IMR-90 (cell line): Measurements from ENCODE around the gene ANO8. TPM values are rescaled to one million over a fixed set of nuclear protein-coding genes. Genes with fewer than 3 reads are reported as not detected.

Source experiments
- ATAC-seq: fragments of 200-7000 bp; cut with Tn5 transposase; 2 replicates; pipeline ENCODE4 v1.9.1; 2020; ENCODE audit warnings: low read depth, mild to moderate bottlenecking, moderate library complexity
- BruUV-seq: library from RNA; stranded (reverse); fragments of 400-500 nt; replicated peaks from 2 replicates; lab custom pipeline; 2021; lab: Mats Ljungman, UMichigan
- CTCF ChIA-PET: fragments of 300-600 bp; formaldehyde crosslinking; extraction: SDS; loops from one replicate; lab custom pipeline; 2021; ENCODE audit warnings: antibody characterized with exemption; lab: Yijun Ruan, JAX
- POLR2A ChIA-PET: fragments of 300-600 bp; sonication (Branson Sonifier 250); formaldehyde crosslinking; loops from one replicate; lab custom pipeline; 2022; ENCODE audit warnings: antibody characterized with exemption; ENCODE audit not compliant: unreplicated experiment; lab: Charles Lee
- DNase-seq: peaks from one replicate; pipeline ENCODE4 v3.0.0; 2013
- H2AFZ ChIP-seq: replicated peaks from 2 replicates; pipeline ENCODE3; 2013; ENCODE audit warnings: low read length, mild to moderate bottlenecking; ENCODE audit not compliant: poor library complexity
- H2AK5ac ChIP-seq: 2 replicates; pipeline ENCODE4 v1.6.1; 2013; ENCODE audit warnings: low read depth, low read length, inconsistent platforms
- H2AK9ac ChIP-seq: replicated peaks from 2 replicates; pipeline ENCODE3; 2013; ENCODE audit warnings: mild to moderate bottlenecking, low read depth, low read length, moderate library complexity; ENCODE audit not compliant: poor library complexity
- H2BK120ac ChIP-seq: 2 replicates; pipeline ENCODE4 v1.6.1; 2013; ENCODE audit warnings: low read depth, low read length, inconsistent platforms
- H2BK15ac ChIP-seq: 3 replicates; pipeline ENCODE4 v1.6.1; 2013; ENCODE audit warnings: low read depth, low read length, inconsistent platforms
- H2BK20ac ChIP-seq: 2 replicates; pipeline ENCODE4 v1.6.1; 2013; ENCODE audit warnings: low read depth, mild to moderate bottlenecking, inconsistent platforms, low read length, moderate library complexity
- H2BK5ac ChIP-seq: 2 replicates; pipeline ENCODE4 v1.6.1; 2013; ENCODE audit warnings: mild to moderate bottlenecking, low read depth, low read length, inconsistent platforms; ENCODE audit not compliant: poor library complexity, severe bottlenecking
- H3K14ac ChIP-seq: replicated peaks from 2 replicates; pipeline ENCODE4 v1.6.1; 2013; ENCODE audit warnings: low read depth, low read length, inconsistent platforms
- H3K18ac ChIP-seq: 2 replicates; pipeline ENCODE4 v1.6.1; 2013; ENCODE audit warnings: low read depth, low read length, control low read depth
- H3K23ac ChIP-seq: 2 replicates; pipeline ENCODE4 v1.6.1; 2013; ENCODE audit warnings: low read depth, low read length, inconsistent platforms
- H3K27ac ChIP-seq: 2 replicates; pipeline ENCODE4 v1.5.1; 2013; ENCODE audit warnings: mild to moderate bottlenecking, control low read depth, low read length; ENCODE audit not compliant: insufficient read depth
- H3K27me3 ChIP-seq: 2 replicates; pipeline ENCODE4 v1.6.1; 2013; ENCODE audit warnings: low read length; ENCODE audit not compliant: control insufficient read depth, insufficient read depth
- H3K36me3 ChIP-seq: 2 replicates; pipeline ENCODE4 v1.6.1; 2013; ENCODE audit warnings: low read length, mixed read lengths; ENCODE audit not compliant: control insufficient read depth, insufficient read depth
- H3K4ac ChIP-seq: 2 replicates; pipeline ENCODE4 v1.6.1; 2013; ENCODE audit warnings: low read depth, low read length, inconsistent platforms
- H3K4me1 ChIP-seq: 2 replicates; pipeline ENCODE4 v1.6.1; 2013; ENCODE audit warnings: low read length, mixed read lengths; ENCODE audit not compliant: control insufficient read depth, insufficient read depth
- H3K4me2 ChIP-seq: 2 replicates; pipeline ENCODE4 v1.6.1; 2013; ENCODE audit warnings: low read depth, mild to moderate bottlenecking, control low read depth, low read length, moderate library complexity
- H3K4me3 ChIP-seq: 2 replicates; pipeline ENCODE4 v1.5.1; 2013; ENCODE audit warnings: low read depth, mild to moderate bottlenecking, control low read depth, low read length, moderate library complexity; ENCODE audit not compliant: insufficient read depth
- H3K56ac ChIP-seq: 2 replicates; pipeline ENCODE4 v1.6.1; 2013; ENCODE audit warnings: low read length, inconsistent platforms; ENCODE audit not compliant: insufficient read depth; ENCODE audit errors: extremely low read depth
- H3K79me1 ChIP-seq, 2 experiments: 2 replicates each; pipeline ENCODE4 v1.6.1; 2013; ENCODE audit warnings: low read length in 2 of 2, inconsistent platforms in 1 of 2, low read depth in 1 of 2
- H3K9ac ChIP-seq: 2 replicates; pipeline ENCODE4 v1.6.1; 2013; ENCODE audit warnings: low read depth, low read length, control low read depth
- H3K9me1 ChIP-seq: 2 replicates; pipeline ENCODE4 v1.6.1; 2013; ENCODE audit warnings: low read length, inconsistent platforms; ENCODE audit not compliant: insufficient read depth
- H3K9me3 ChIP-seq: 2 replicates; pipeline ENCODE4 v1.6.1; 2013; ENCODE audit warnings: low read length; ENCODE audit not compliant: control insufficient read depth, insufficient read depth
- H4K20me1 ChIP-seq: 2 replicates; pipeline ENCODE4 v1.6.1; 2013; ENCODE audit warnings: low read length, inconsistent platforms; ENCODE audit not compliant: insufficient read depth
- H4K5ac ChIP-seq: 2 replicates; pipeline ENCODE4 v1.6.1; 2013; ENCODE audit warnings: mild to moderate bottlenecking, low read depth, low read length, control low read depth
- H4K8ac ChIP-seq, 2 experiments: 2 replicates each; pipeline ENCODE4 v1.6.1; 2013; ENCODE audit warnings: low read depth in 2 of 2, low read length in 2 of 2, control low read depth in 1 of 2, inconsistent platforms in 1 of 2
- H4K91ac ChIP-seq: 2 replicates; pipeline ENCODE4 v1.6.1; 2013; ENCODE audit warnings: low read depth, low read length, inconsistent platforms; ENCODE audit not compliant: insufficient read depth
- BHLHE40 ChIP-seq: fragments of 150-350 bp; IDR thresholded peaks from 2 replicates; pipeline ENCODE4 v1.6.1; 2016; ENCODE audit warnings: mild to moderate bottlenecking, low read depth, low read length
- CEBPB ChIP-seq: IDR thresholded peaks from 2 replicates; pipeline ENCODE4 v1.6.1; 2012; ENCODE audit warnings: low read depth, low read length, improper control_type of control experiment
- CHD1 ChIP-seq: IDR thresholded peaks from 2 replicates; pipeline ENCODE4 v1.6.1; 2012; ENCODE audit warnings: low read depth, low read length, improper control_type of control experiment
- CTCF ChIP-seq: conservative IDR thresholded peaks from 2 replicates; pipeline ENCODE4 v1.5.1; 2012; ENCODE audit warnings: mild to moderate bottlenecking, low read depth, low read length, improper control_type of control experiment
- FOS ChIP-seq: fragments of 150-350 bp; IDR thresholded peaks from 2 replicates; pipeline ENCODE4 v1.6.1; 2016; ENCODE audit warnings: low read depth, low read length
- MAZ ChIP-seq: IDR thresholded peaks from 2 replicates; pipeline ENCODE4 v1.6.1; 2012; ENCODE audit warnings: low read depth, mild to moderate bottlenecking, low read length, improper control_type of control experiment, moderate library complexity, borderline replicate concordance
- NFE2L2 ChIP-seq: fragments of 150-350 bp; IDR thresholded peaks from 2 replicates; pipeline ENCODE4 v1.6.1; 2016; ENCODE audit warnings: low read depth, mild to moderate bottlenecking, low read length
- POLR2A ChIP-seq: IDR thresholded peaks from 2 replicates; pipeline ENCODE4 v1.6.1; 2012; ENCODE audit warnings: mild to moderate bottlenecking, low read depth, low read length
- RAD21 ChIP-seq: IDR thresholded peaks from 2 replicates; pipeline ENCODE4 v1.6.1; 2012; ENCODE audit warnings: low read length, improper control_type of control experiment
- RCOR1 ChIP-seq: IDR thresholded peaks from 2 replicates; pipeline ENCODE4 v1.6.1; 2012; ENCODE audit warnings: mild to moderate bottlenecking, low read length, improper control_type of control experiment; ENCODE audit not compliant: insufficient replicate concordance
- SMC3 ChIP-seq: fragments of 150-350 bp; IDR thresholded peaks from 2 replicates; pipeline ENCODE4 v1.6.1; 2016; ENCODE audit warnings: low read depth, mild to moderate bottlenecking, antibody characterized with exemption, low read length, moderate library complexity
- USF2 ChIP-seq: fragments of 150-350 bp; IDR thresholded peaks from 2 replicates; pipeline ENCODE4 v1.6.1; 2017; ENCODE audit warnings: mild to moderate bottlenecking, antibody characterized with exemption, low read length, low read depth
- WGBS, 2 experiments: methylation state at CpG; one replicate each; pipeline versions ENCODE4 v1.1.5 to v1.1.7; 2013; ENCODE audit warnings: missing lambda C conversion rate in 2 of 2; ENCODE audit not compliant: insufficient read length in 1 of 2; ENCODE audit errors: extremely low coverage in 2 of 2; 5-methylcytosine and 5-hydroxymethylcytosine counted together
- dilution Hi-C: fragments of 300-500 bp; cut with HindIII; formaldehyde crosslinking; loops from one replicate; pipeline ENCODE4 v1.14.3; 2018; ENCODE audit warnings: low sequenced_read_pairs; ENCODE audit not compliant: unreplicated experiment
- in situ Hi-C: fragments of 300-500 bp; cut with MboI; formaldehyde crosslinking; loops from 3 replicates; pipeline ENCODE4 v1.14.3; 2019; ENCODE audit warnings: low sequenced_read_pairs, inconsistent platforms, mixed read lengths
- intact Hi-C: fragments of 100-400 bp; cut with micrococcal nuclease; formaldehyde crosslinking; loops from 2 replicates; pipeline ENCODE4 v1.10.0; 2022
- polyA plus RNA-seq, 3 experiments: library from polyadenylated mRNA; depleted of rRNA; stranded (reverse); fragments of >200 nt; gene quantifications; 2 replicates each; pipeline ENCODE4 v1.2.3, GENCODE V29; 2012; ENCODE audit warnings: low replicate concordance in 1 of 3
- total RNA-seq: library from RNA; depleted of rRNA; stranded (reverse); fragments of >200 nt; gene quantifications from 2 replicates; pipeline ENCODE4 v1.2.3, GENCODE V29; 2012

Gene ANO8
- total and polyA plus RNA-seq, 2 of the 4 experiments (the other 2 are of a cell fraction), result 1.6 to 5.6 TPM

GRCh38 chr19:17376935-17377600, 42.4 kb upstream of the ANO8 start, which contains the start of gene PLVAP:
TSS of gene PLVAP (minus strand) at chr19:17377342. CDS start at chr19:17377288, 54 bp downstream.
- POLR2A ChIA-PET, result no interaction called here
- H2AK9ac ChIP-seq, result no peak within 1 kb of the TSS
- H2AFZ ChIP-seq, result peak within 1 kb of the TSS; percentile 43
- no peak within 1 kb of the TSS for H3K4ac ChIP-seq
- H3K9me3 ChIP-seq, result peaks cover 4% of the 10 kb centered on the region
- H4K8ac ChIP-seq, result no peak within 1 kb of the TSS
- no peak within 1 kb of the TSS for H2BK15ac ChIP-seq
- no peaks in the 10 kb centered on the region for H3K79me1 ChIP-seq
- no TSS peak for BruUV-seq
- H3K36me3 ChIP-seq, result no peaks in the 10 kb centered on the region
- no peak within 1 kb of the TSS for H4K5ac ChIP-seq
- in situ Hi-C loops, result no loop called here
- no peak within 1 kb of the TSS for H3K56ac ChIP-seq
- no peak within 1 kb of the TSS for H3K4me2 ChIP-seq
- no peak within 1 kb of the TSS for H3K4me3 ChIP-seq
- H2BK20ac ChIP-seq, result no peak within 1 kb of the TSS
- no peak within 1 kb of the TSS for H3K9ac ChIP-seq
- H3K4me1 ChIP-seq, result no peaks in the 10 kb centered on the region
- no peak within 1 kb of the TSS for H2BK5ac ChIP-seq
- no peak within 1 kb of the TSS for H2BK120ac ChIP-seq
- dilution Hi-C loops, result no loop called here
- DNase-seq (no peak), ATAC-seq (no peak)
- CTCF ChIA-PET, result no interaction called here
- H3K9me1 ChIP-seq, result no peaks in the 10 kb centered on the region
- H2AK5ac ChIP-seq, result no peak within 1 kb of the TSS
- no peaks in the 10 kb centered on the region for H4K20me1 ChIP-seq
- 56% methylated on average over 17 of the region's 39 CpGs; no CpG with 5 or more reads in 1 of the 2 experiments for WGBS, 2 experiments
- intact Hi-C loops, result no loop called here
- H3K14ac ChIP-seq, result no peak within 1 kb of the TSS
- peaks cover 10% of the 10 kb centered on the region; the same call in 1 of the 2 replicates for H3K27me3 ChIP-seq
- no peak within 1 kb of the TSS for H3K27ac ChIP-seq
- H3K23ac ChIP-seq, result no peak within 1 kb of the TSS
- no peak within 1 kb of the TSS for H3K18ac ChIP-seq
- H4K91ac ChIP-seq, result no peak within 1 kb of the TSS
- TF ChIP-seq BHLHE40 (no peak), USF2 (no peak), CHD1 (no peak), NFE2L2 (no peak), POLR2A (no peak), RCOR1 (no peak), MAZ (no peak), CTCF (no peak), CEBPB (no peak), RAD21 (no peak), FOS (no peak), SMC3 (no peak)
